Measurements from ENCODE around the gene MEG3.
"Not testable (repeated sequence)": the region's sequence is repeated elsewhere in the genome, so short reads cannot be mapped to it uniquely, and the experiment has no call there.

The MEG3 gene

DNA sequence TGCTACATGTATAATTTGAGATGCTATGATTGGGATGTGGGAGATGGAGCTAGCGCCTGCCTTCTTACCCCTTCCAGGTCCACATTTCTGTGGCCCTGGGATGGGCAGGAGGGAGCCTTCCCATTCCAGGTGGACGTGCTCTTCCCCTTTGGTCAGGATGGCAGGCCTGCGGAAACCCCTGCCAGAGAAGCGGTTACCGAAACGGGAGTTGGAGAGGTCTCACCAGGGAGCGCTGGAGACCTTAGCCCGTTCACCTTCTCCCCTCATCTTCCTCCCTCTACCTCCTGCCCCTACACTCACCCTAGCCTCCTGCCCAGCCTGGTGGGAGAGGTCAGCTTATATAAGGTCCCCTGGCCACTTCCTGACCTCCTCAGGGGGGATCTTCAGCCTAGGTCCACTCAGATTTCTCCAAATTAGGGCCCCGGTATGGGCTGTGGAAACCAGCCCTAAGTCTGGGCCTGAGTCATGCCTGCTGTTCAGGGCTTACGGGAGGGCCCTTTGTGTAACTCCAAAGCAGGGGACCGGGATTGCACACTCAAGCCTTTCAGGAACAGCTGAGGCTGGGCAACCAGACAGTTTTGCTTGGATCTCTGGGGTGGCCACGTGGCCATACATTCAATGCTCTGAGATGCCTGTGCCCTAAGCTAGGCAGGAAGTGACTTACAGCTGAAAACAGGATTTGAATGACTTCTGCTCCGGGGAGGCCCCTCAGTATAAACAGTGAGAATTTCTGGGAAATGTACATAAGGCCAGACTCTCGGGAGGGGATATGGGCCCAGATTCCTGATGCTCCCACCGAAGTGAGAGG is 10.2 kb upstream of the MEG3 start:
- DNase-seq (ENCODE audit: low read depth in 2 of 2), result no peak

DNA sequence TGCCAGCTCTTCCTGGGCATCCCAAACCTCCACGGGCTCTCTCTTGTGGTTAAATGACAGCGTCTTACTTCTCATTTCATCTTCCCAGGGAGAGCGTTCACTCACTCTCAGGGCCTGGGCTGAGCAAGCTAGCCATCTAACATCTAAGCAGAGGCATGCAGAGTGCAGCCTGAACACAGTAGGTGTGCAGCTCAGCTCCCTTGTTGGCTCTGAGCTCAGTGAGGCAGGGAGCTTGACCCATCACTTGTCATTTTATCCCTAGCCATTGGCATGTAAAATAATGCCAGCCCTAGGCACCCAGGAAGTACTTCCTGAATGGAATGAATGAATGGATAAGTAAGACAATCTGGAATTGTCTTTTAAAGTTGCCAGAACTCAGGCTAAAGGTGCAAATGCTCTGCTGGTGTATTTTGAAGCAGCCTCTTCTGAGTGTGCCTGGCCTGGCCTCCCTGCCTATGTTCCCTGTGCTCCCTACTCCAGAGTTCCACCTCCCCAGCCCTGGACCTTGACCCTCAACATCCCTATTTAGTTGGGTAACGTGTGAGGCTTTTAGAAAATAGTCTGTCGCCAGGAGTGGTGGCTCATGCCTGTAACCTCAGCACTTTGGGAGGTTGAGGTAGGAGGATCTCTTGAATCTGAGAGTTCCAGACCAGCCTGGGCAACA is 9.5 kb upstream of the MEG3 start:
- DNase-seq (ENCODE audit: low read depth in 2 of 2), result no peak

DNA sequence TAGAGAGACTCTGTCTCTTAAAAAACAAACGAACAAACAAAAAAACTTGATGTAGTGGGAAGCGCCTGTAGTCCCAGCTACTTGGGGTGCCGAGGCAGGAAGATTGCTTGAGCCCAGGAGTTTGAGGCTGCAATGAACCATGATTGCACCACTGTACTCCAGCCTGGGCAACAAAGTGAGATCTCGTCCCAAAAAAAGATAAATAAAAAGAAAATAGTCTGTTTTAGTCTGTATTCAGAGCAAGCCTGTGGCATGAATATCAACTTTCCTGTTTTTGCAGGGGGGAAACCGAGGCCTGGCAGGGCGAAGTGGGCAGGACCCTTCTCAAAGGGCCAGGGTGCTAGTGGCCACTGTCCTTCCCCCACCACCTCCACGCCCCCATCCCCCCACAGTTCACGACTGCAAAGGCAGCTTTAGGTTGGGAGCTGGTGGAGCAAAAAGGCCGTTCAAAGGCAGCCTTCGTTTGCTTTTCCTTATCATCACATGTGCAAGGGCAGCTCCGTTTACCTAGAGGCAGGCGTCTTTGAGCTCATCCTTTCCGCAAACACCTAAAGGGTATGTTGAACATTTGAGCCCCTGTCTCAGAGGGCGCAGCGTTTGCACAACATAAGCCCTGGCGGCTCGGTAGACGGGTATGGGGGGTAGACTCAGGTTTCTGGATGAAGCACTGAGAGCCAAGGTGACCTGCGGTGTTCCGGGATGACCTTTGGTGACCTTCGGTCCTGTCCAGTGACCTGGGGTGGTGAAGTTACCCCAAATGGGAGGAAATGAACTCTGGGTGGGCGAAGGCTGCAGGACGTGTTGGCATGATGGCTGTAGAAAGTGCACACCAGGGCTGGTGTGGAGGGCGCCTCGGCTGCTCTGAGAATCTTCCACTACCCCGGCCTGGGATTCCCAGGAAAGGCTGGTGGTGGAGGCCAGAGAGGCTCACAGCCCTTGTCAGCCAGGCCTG is 8.7 kb upstream of the MEG3 start:
- no peak for DNase-seq (ENCODE audit: low read depth in 2 of 2)

DNA sequence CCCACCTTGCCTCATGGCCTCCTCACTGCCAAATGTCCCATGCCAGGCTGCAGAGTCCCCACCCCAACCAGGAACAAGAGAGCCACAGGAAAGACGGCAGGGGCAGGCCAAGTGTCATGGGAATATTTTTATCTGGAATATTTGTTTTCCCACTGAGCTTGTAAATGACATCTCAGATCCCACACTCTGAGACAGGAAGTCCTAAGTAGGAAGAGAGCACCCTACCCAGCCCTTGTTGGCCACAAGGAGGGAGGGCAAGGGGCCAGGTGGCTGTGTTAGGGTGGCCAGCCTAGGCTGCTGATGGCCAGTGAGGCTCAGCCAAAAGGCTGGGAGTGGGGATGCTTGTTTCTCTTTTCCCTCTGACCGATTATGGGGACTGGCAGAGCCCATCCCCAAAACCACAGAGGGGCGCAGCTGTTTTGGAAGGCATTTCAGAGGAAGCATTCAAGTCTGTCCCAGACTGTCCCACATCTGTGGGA is 7.7 kb upstream of the MEG3 start:
- no peak for DNase-seq (ENCODE audit: low read depth in 2 of 2)

DNA sequence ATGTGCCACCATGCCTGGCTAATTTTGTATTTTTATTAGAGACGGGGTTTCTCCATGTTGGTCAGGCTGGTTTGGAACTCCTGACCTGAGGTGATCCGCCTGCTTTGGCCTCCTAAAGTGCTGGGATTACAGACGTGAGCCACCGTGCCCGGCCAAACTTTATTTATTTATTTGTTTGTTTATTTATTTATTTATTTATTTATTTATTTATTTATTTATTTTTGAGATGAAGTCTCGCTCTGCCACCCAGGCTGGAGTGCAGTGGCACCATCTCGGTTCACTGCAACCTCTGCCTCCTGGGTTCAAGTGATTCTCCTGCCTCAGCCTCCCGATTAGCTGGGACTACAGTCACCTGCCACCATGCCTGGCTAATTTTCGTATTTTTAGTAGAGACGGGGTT is 7.0 kb upstream of the MEG3 start:
- DNase-seq (ENCODE audit: low read depth in 2 of 2), result not testable (repeated sequence)

DNA sequence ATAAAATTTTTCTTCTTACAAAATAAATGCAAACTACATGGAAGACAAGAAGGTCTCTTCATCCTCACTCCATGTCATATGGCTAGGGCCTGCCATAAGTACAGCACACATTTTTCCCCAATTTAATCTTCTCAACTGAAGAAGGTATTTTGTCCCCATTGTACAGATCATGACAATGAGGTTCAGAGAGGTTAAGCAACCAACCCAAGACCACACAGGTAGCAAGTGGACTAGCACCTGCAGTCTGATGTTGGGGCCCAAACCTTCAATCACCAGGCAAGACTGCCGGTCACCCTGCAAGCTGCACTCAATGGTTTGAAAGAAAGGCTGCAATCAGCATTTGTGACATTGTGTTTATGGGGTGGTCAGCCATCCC is 6.5 kb upstream of the MEG3 start:
- no peak for DNase-seq (ENCODE audit: low read depth in 2 of 2)

DNA sequence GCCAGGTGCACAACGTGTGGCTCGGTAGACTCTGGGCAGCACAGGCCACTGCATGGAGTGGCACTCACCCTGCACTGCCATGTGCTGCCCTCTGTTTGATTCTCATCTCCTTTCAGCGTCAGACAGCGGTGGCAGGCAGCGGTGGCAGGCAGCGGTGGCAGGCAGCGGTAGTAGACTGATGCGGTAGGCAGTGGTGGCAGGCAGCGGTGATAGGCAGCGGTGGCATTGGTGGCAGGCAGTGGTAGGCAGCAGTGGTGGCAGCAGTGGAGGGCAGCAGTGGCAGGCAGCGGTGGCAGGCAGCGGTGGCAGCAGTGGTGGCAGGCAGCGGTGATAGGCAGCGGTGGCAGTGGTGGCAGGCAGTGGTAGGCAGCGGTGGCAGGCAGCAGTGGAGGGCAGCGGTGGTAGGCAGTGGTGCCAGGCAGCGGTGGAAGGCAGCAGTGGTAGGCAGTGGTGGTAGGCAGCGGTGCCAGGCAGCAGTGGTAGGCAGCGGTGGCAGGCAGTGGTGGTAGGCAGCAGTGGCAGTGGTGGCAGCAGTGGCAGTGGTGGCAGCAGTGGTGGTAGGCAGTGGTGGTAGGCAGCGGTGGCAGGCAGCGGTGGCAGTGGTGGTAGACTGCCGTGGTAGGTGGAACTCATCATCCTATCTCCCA is 6.0 kb upstream of the MEG3 start:
- no peak for DNase-seq (ENCODE audit: low read depth in 2 of 2)

DNA sequence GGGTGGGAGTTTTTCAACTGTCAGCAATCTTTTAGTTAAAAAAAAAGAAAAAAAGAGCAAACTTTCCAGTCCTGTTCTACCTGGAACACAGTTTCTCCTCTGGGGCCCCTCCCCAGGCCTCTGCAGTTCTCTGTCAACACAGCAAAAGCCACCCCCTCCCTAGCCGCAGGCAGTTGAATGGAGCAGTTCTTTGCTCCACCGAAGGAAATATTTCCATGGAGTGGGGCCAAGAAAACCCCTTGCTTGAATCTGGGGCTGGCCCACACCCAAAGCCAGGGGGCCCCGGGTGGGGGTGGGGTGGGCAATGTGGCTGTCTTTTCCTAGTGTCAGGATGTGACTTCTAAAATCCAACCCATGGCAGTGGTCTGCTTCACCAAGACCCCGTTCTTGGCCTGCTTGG is 5.0 kb upstream of the MEG3 start:
- DNase-seq (ENCODE audit: low read depth in 2 of 2), result no peak

DNA sequence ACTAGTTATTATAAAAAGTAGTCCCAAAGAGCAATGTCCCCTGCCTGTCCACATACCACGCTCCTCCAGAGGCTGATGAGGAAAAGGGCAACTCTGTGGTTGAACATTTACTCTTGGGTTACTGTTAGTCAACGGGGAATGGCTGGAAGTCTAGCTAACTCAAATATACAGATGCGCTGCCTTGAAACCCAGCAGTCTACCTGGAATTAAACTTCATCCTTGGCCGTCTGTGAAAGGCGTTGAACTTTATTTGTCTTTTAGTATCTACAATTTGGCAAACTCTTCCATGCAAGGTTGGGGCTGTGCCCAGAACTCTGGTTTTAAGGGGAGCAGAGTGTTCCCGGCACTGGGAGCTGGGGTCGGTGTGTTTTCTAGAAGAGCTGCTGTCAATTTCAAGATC is 3.9 kb upstream of the MEG3 start:
- no peak for DNase-seq (ENCODE audit: low read depth in 2 of 2)

DNA sequence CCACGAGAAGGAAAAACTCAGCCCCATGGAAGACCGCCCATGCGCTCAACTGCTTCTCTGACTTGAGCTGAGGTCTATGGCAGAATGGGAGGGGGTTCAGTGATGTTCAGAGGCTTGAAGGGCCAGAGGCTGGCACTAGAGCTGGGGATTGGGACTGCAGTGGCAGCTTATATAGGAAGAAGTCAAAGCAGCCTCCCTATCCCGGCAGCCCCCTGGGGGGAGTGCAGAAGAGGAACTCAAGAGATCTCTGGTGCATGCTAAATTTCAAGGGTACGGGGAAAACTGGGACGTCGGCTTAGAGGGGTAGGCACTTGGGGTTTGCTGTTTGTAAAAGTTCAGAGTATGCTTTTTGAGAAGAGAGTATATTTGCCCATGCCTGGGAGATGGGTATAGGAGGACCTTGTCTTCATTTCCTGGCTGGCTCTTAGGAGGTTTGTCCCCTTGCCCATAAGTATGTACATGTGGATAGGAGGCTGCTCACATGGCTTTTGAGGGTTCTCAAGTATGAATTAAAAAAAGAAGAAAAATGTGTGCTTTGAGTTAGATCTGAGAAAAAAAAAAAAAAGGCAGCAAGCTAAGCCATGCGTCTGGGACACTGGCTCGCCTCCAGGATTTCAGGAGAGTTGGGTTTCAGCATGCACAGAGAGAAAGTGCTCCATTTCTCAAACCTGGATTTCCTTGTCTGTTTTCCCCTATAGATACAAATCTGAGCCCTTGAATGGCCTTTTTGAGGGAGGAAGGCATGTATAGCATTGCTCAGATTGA is 3.2 kb upstream of the MEG3 start:
- DNase-seq (ENCODE audit: low read depth in 2 of 2), result no peak

DNA sequence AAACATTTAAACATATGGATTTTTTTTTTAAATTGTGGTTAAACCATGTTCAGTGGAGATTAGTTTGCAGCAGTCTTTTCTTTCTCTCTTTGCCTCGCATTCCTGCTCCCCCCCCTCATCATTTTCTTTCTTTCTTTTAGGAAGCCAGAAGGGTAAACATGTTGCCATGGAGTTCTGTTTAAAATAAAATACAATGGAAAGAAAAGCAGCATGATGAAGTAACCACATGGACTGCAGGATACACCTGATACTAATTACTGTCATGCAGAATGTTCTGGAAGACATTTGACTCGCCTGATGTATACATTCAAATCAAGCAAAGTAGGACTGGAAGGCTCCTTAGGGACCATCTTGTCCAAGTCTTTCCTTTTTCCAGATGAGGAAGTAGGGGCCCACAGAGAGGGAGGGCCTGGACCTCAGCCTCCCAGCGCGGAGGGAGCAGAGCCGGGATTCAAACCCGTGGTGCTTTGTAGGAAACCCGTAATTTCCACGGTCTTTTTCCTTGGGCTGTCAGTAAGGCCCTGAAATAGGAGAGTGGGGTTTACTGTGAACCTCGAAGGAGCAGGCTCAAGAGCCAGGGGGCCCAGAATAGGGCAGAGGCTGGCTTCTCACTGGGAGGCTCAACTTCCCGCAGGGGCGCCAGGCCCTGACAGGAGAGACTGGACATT is 2.4 kb upstream of the MEG3 start:
- DNase-seq (ENCODE audit: low read depth in 2 of 2), result no peak

DNA sequence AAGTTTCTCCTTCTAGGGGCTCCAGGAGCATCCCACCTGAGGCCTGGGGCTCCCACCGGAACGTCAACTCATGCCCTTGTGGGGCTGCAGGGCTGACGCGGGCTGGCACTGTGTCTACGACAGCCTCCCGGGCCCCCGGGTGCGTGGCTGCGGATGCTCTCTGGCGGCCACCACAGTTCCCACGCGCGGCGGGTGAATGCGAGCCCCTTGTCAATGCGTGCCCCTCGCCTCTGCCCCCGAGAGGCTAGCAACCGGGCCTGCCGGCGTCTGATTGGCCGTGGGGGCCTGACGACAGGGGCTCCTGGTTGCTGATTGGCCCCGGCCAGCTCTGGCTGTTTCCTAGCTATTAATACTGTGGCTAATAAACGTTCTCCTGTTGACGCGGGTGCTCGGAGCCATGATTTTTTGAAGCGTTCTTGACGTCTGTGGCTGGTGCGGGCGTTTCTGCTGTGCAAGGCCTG is 1.8 kb upstream of the MEG3 start:
- DNase-seq (ENCODE audit: low read depth in 2 of 2), result no peak

DNA sequence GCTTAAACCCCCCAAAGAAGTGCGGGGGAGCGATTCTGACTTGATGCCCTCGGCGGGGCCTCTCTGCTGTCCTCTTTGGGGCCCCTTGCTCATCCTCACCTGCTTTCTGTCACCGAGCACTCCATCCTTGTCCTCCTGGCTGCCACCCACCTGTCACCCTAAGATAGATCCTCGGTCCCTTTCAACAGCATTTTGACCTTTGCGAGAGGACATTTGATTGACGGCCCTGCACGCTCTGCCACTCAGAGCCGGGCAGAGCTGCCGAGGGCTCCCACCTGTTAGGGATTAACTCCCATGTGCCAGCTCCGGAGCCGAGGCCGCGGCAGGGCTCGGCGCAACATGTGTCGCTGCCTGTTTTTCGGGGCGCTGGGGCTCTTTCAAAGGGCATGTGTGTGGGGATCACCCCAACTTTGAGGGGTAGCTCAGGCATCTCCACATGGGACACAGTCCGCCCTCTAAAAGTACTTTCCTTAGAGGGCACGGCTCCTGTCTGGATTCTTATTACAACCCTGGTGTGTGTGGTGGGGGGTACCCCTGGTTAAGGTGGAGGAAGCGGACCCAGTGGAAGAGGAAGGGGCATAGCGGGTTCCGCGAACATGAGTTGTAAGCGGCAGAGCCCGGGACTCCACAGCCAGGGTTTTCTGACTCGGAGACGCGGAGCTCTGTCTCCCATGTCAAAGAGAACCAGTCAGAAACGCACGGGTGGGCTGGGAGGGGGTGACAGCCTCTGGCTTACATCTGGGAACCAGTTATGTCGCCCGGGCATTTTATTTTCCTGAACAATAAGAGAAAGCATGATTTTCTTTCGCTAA is 811 bp upstream of the MEG3 start:
- DNase-seq (ENCODE audit: low read depth in 2 of 2), result no peak

DNA sequence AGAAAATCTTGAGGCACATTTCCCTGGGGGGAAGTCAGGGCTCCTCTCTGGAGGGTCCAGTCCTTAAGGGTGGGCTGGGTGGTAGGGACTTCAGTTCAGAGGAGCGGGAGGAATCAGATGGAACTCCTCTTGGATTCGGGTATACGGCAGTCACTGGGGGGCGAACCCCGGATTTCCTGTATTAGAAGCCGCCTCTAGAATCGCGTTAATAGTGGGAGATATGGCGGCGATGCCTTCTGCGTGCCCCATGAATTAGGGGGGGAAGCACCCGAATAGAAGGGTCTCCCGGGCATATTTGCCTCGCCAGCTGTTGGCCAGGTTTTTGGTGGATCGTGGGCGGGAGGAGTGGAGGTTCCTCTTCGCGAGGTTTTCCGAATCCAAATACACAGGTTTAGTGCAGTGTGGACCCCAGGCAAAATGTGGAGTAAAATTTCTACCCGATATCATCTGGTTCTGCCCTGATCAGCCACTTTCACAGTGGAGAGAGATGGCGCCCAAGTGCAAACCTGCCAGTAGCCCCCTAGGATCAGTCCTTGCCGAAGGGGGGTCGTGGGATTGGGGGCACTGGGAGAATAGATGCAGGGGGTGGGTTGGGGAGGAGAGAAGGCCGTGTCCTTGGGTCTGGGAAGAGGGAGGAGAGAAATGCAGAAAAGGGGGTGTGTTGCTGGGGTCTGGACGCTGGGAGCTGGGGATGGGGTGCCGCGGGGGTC is 628 bp downstream of the MEG3 start:
- no peak for DNase-seq (ENCODE audit: low read depth in 2 of 2)

DNA sequence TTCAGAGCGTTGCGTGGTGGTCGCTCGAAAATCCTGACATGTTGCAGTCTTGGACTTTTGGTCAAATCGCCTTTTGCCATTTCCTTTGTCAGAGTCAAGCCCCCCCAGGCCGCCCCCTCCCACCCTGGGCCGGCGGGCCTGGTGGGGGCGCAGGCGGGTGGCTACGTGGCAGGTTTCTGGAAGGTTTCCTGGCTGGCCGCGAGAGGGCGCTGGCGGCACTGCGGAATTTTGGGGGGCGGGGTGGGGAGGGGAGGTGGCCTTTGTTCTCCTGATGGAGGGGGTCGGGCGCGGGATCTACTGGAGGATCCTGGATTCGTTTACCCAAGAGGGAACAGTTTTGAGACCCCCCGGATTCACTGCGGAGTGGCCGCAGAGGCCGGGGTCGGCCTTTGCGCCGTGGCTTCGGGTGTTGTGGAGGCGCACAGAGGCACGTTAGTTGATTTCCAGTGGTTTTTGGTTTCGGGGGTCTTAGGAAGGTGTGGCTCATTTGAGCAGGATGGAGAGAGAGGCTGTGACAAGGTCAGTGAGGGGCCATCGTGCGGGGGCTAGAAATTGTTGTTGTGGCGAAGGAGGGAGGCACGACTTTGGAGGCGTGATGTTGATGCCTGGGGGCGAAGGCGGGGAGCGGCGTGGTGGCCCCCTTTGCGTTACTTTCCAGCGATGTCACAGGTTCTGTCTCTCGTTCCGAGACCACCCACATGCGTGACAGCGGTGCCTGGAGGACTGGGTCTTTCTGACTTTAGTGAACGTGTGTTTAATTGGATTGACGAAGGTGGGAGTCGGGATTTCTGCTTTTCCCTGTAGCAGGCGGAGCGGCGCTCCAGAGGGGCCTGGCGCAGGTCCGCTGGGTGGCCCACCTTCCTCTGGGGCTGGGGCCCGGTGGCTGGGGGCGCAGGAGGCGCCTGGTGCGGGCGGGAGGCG is 1.4 kb downstream of the MEG3 start:
- DNase-seq (ENCODE audit: low read depth in 2 of 2), result no peak

DNA sequence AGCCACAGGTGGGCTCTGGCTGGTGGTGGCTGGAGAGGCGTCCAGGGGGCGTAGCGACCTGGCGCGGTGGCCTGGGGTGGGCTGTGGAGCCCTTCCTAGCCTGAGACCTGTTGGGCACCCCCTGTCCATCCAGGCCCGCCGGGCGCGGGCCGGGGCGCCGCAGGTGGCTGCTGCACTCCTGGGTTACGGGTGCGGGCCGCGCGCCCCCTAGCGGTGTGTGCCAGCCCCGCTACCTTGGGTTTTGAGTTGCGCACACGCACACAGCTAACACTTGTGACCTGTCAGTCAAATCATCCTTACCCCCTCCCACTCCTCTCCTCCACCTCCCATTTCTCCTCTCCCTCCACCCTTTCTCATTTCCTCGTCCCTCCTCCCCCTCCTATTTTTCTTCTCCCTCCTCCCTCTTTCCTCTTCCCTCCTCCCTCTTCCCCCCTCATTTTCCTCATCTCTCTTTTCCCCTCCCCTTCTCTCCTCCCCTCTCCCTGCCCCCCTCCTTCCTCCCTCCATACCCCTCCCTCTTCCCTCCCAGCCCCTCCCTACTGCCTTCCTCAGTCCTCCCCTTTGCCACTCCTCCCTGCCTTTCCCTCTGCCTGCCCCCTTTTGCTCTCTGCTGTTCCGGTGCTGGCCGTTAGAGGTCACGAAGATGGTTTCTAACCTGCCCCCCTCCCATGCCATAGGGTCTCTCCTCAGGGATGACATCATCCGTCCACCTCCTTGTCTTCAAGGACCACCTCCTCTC is 2.3 kb downstream of the MEG3 start:
- DNase-seq (ENCODE audit: low read depth in 2 of 2), result no peak

DNA sequence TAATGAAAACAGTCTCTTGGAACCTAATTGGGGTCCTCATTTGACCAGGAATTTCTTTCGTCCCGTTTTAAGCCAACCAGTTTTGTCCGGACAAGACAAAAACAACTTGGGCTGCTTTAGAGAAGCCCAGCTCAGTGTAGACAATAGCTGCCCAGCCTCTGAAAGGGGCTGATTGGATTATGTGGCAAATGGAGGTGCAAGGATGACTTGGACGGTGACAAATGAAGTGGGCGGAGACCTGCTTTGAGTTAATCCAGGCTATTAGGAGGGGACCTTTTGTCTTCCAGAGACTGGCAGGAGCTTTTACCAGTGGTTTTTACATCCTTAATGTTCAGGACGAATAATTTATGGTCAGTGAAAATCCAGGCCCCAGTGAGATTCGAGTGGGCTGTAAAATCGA is 4.8 kb downstream of the MEG3 start:
- DNase-seq (ENCODE audit: low read depth in 2 of 2), result no peak

All from activated CD8-positive, alpha-beta memory T cell treated with anti-CD3 and anti-CD28 coated beads for 4 hours (primary cell).